Vagina (tissue), 2 donors: Measurements from ENCODE around the gene ENTPD2.

Experiments used
- CTCF ChIP-seq, 3 experiments: fragments of 450-650 bp in 2 of 3; fragments of 200-600 bp in 1 of 3; sonication (generic) in 1 of 3; IDR thresholded peaks; one replicate each; pipeline ENCODE4 v1.5.1; 2017 to 2019; ENCODE audit warnings: antibody characterized with exemption in 3 of 3, mild to moderate bottlenecking in 2 of 3, moderate library complexity in 2 of 3
- POLR2A ChIP-seq, 2 donors: fragments of 450-650 bp; IDR thresholded peaks; one replicate each; pipeline ENCODE4 v1.6.1; 2017; ENCODE audit warnings: antibody characterized with exemption in 2 of 2, mild to moderate bottlenecking in 2 of 2, moderate library complexity in 2 of 2
- POLR2AphosphoS5 ChIP-seq, 2 donors: sonication (generic); formaldehyde crosslinking; IDR thresholded peaks; one replicate each; pipeline ENCODE4 v1.9.0; 2017; ENCODE audit warnings: antibody characterized with exemption in 2 of 2, mild to moderate bottlenecking in 2 of 2, low read depth in 1 of 2; ENCODE audit not compliant: insufficient read depth in 1 of 2

GRCh38 chr9:137082222-137082924, 28.5 kb upstream of the ENTPD2 start:
- TF ChIP-seq CTCF (IDR thresholded peaks at IDR 0.05) (no peak), POLR2AphosphoS5 (IDR thresholded peaks at IDR 0.05; ENCODE audit: insufficient read depth in 1 of 2, low read depth in 1 of 2) (no peak), POLR2A (IDR thresholded peaks at IDR 0.05) (no peak)
